ENCODE data around the gene RBM48.

RBM48 gene

GRCh38 chr7:92487804-92488203, 40.8 kb upstream of the RBM48 start:
- H3K4me1 ChIP-seq (ENCODE audit: control insufficient read depth, insufficient read depth, low read length) = no peaks in the 10 kb centered on the region
- no peak overlapping the region for H3K4me3 ChIP-seq (ENCODE audit: low read depth, low read length)
- ChIA-PET POLR2A (no interaction called here), CTCF (interaction anchor here (0.6 to 0.7 kb wide), 2 partner anchors 26 to 114 kb away, joined by 3 read pairs; no protein-coding TSS in a partner anchor)
- H3K36me3 ChIP-seq (ENCODE audit: control insufficient read depth in 2 of 2, insufficient read depth in 1 of 2, low read length in 2 of 2) = peaks cover 59 to 63% of the 10 kb centered on the region in 2 experiments
- H3K9me3 ChIP-seq (ENCODE audit: control insufficient read depth, insufficient read depth, low read depth, low read length) = no peaks in the 10 kb centered on the region
- TF ChIP-seq SETDB1 (IDR thresholded peaks at IDR 0.05; ENCODE audit: insufficient read length, low read length) (no peak), ZNF561 (tag by site-specific recombination; IDR thresholded peaks at IDR 0.05; ENCODE audit: borderline replicate concordance) (no peak), KLF17 (tag by site-specific recombination; IDR thresholded peaks at IDR 0.05) (no peak)
- no peak overlapping the region for H3K27ac ChIP-seq (ENCODE audit: extremely low read depth, low read depth, low read length)

- TF ChIP-seq ZNF155 (tag by site-specific recombination; IDR thresholded peaks at IDR 0.05) = no peak
- no peak for TF ChIP-seq ZNF660 (tag by site-specific recombination; IDR thresholded peaks at IDR 0.05)
- no peak for TF ChIP-seq ZNF776 (tag by site-specific recombination; IDR thresholded peaks at IDR 0.05; ENCODE audit: borderline replicate concordance)
- no peak for TF ChIP-seq HIC1 (tag by site-specific recombination; IDR thresholded peaks at IDR 0.05)
- no peak for TF ChIP-seq ZNF23 (tag by site-specific recombination; IDR thresholded peaks at IDR 0.05; ENCODE audit: borderline replicate concordance)
- no peak for TF ChIP-seq ZNF529 (tag by site-specific recombination; IDR thresholded peaks at IDR 0.05; ENCODE audit: insufficient replicate concordance)
- TF ChIP-seq REPIN1 (tag by site-specific recombination; IDR thresholded peaks at IDR 0.05; ENCODE audit: low read depth) = no peak
- TF ChIP-seq ZNF433 (tag by site-specific recombination; IDR thresholded peaks at IDR 0.05; ENCODE audit: low read depth) = no peak
- no peak for TF ChIP-seq PRDM6 (tag by site-specific recombination; IDR thresholded peaks at IDR 0.05)
- TF ChIP-seq BCL11B (tag by site-specific recombination; IDR thresholded peaks at IDR 0.05; ENCODE audit: low read depth) = no peak
- TF ChIP-seq ZNF24 (tag by site-specific recombination; IDR thresholded peaks at IDR 0.05) = no peak
- TF ChIP-seq ZNF549 (tag by site-specific recombination; IDR thresholded peaks at IDR 0.05) = no peak
- no peak for TF ChIP-seq ZNF184 (tag by site-specific recombination; IDR thresholded peaks at IDR 0.05)
- POLR2A ChIA-PET = no interaction called here
- H3K4me1 ChIP-seq (ENCODE audit: control insufficient read depth, insufficient read depth, low read length) = no peaks in the 10 kb centered on the region
- H3K4me3 ChIP-seq (ENCODE audit: low read depth, low read length) = no peak overlapping the region
- peaks cover 68 to 77% of the 10 kb centered on the region in 2 experiments for H3K36me3 ChIP-seq (ENCODE audit: control insufficient read depth in 2 of 2, insufficient read depth in 1 of 2, low read length in 2 of 2)
- no peak overlapping the region for H3K27ac ChIP-seq (ENCODE audit: extremely low read depth, low read depth, low read length)
- CTCF ChIA-PET = interaction anchor here (2.2 kb wide), 1 partner anchor 29 kb away, joined by 7 read pairs; no protein-coding TSS in a partner anchor
- H3K9me3 ChIP-seq (ENCODE audit: control insufficient read depth, insufficient read depth, low read depth, low read length) = no peaks in the 10 kb centered on the region
Measured at GRCh38 chr7:92489634-92490033, 39.0 kb upstream of the RBM48 start.

GRCh38 chr7:92496876-92497275, 31.7 kb upstream of the RBM48 start:
- POLR2A ChIA-PET = no interaction called here
- Histone ChIP-seq H3K4me1 (ENCODE audit: control insufficient read depth, insufficient read depth, low read length) (no peaks in the 10 kb centered on the region; the same call in 1 of the 2 replicates), H3K9me3 (ENCODE audit: control insufficient read depth, insufficient read depth, low read depth, low read length) (no peaks in the 10 kb centered on the region), H3K36me3 (ENCODE audit: control insufficient read depth in 2 of 2, insufficient read depth in 1 of 2, low read length in 2 of 2) (peaks cover 58 to 64% of the 10 kb centered on the region in 2 experiments), H3K27ac (ENCODE audit: extremely low read depth, low read depth, low read length) (no peak overlapping the region), H3K4me3 (ENCODE audit: low read depth, low read length) (no peak overlapping the region)
- CTCF ChIA-PET = no interaction called here
- TF ChIP-seq ZNF837 (tag by site-specific recombination; IDR thresholded peaks at IDR 0.05) (no peak), ZNF362 (tag by site-specific recombination; IDR thresholded peaks at IDR 0.05) (no peak), ZFP3 (tag by site-specific recombination; IDR thresholded peaks at IDR 0.05; ENCODE audit: low read depth) (no peak), ZNF302 (tag by site-specific recombination; IDR thresholded peaks at IDR 0.05; ENCODE audit: low read depth) (no peak), SCRT1 (tag by site-specific recombination; IDR thresholded peaks at IDR 0.05; ENCODE audit: borderline replicate concordance) (no peak), ZNF426 (tag by site-specific recombination; IDR thresholded peaks at IDR 0.05) (no peak), ZNF513 (tag by site-specific recombination; IDR thresholded peaks at IDR 0.05) (no peak), ZNF24 (tag by site-specific recombination; IDR thresholded peaks at IDR 0.05) (no peak), ZFP37 (tag by site-specific recombination; IDR thresholded peaks at IDR 0.05) (no peak)
